ENCODE data around the gene MILR1.

MILR1 gene

GRCh38 chr17:64504769-64505339, 55.9 kb downstream of the MILR1 start:
- no peak for DNase-seq

DNA sequence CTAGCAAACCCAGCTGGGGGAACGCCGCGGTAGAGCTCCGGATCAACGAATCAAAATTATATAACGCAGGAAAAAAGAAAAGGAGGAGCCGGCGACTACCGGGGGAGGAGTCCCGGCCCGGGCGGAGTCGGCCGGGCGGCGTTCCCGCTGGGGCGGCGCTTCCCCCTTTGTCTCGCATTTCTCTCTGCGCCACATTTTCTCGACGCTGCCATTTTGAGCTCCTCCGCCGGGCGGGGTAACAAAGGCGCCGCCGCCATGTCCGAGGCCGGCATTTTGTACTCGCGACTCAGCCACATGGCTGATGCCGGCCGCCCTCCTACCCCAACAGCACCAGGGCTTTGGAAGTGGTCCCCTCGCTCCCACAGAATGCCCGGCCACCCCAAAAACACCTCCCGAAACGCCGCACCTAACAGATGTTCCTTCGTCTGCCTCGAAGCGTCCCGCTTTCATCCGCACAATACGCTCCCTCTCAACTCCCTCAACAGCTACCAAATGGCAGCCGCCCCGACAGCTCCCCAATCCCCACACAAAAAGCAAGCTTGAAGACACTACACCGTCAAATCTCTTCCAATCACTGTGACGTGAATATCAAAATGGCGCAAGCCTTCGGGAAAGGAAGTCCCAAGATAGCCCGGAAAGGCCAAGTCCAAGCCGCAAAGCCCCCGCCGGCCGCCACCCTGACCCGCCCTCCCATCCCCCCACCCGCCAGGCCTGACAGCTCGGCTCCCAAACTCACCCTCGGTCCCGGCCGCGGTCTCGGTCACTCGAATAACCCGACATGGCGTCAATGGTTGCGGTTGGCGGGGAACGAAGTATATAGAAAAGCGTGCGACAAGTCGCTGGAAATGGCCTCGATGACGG, 56.7 kb downstream of the MILR1 start:
- peak; percentile 56 for DNase-seq

GRCh38 chr17:64506201-64506575, 57.3 kb downstream of the MILR1 start, which contains the start of gene DDX5:
Gene DDX5 (minus strand): TSS chr17:64506289. CDS start chr17:64506119, 170 bp downstream.
- DNase-seq = peak; percentile 97

DNA sequence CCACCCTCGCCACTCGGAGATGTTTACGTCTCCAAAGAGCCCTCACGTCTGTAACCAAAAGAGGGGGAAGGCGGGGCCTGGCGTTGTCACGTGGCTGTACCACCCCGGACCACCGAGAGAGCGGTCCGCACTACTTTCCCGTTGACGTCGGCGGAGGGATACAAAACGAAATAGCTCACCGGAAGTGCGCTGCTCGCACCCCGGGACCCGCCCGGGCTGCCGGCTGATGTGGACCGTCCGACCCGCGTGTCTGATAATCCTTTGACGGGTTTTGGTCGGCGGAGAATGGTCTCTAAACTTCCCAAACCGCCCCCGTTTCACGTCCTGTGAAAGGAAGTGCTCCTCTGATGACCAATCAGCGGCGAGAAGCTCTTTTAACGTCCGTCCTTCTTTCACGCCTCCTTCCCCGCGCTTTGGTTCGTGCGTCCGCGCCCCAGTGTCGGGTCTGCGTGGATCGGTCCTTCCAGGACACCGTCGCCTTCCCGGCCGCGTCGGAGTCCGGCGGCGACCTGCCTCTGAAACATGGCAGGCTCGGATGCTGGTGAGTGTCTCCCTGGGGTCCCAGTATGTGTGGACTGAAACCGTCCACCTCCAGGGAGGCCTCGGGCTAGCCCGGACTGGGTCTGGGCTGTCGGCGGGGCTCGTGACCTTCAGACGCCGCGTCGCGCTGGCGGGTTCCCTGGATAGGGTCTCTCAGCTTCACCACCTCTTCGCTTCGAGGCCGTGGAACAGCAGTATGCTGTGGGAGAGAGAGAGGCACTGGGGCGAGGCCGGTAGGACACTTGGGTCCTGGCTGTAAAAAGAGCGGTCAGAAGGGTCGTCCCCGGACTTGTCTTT, 57.9 kb downstream of the MILR1 start, which contains the start of gene CEP95:
TSS of gene CEP95 (plus strand) at position 402 of the 837 bp plus-strand sequence. CDS start at position 523, 121 bp downstream.
- peak; percentile 97 for DNase-seq

DNA sequence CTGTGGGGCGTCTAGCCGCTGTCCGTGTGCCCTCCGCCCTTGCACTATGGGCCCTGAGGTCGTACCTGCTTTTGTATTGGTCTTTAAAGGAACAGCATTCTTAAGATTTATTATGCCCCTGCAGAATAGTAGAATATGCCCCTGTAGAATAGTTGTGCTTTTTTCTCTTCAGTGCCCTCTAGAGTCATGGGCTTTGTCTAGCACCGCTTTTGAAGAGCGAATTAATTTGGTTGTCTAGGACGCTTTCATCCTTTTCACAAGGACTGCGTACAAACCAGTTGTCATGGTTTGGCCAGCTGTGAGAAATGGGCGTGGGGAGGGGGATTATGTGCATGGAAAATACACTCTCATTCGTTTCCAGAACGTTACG, 58.5 kb downstream of the MILR1 start:
- peak; percentile 71 for DNase-seq

GRCh38 chr17:64508683-64509082, 59.8 kb downstream of the MILR1 start:
- DNase-seq = no peak

DNA sequence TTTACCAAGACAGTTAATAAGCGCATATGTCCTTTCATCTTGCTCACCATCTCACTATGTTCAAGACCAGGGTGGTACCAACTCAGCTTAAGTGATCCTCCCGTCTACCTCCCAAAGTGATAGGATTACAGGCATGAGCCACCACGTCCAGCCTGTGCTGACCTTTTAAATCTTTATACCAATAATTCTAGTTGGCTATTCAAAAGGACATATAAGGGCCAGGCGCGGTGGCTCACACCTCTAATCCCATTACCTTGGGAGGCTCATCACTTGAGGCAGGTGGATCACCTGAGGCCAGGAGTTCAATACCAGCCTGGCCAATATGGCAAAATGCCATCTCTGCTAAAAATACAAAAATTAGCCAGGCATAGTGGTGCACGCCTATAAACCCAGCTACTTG, 60.3 kb downstream of the MILR1 start:
- DNase-seq = no peak

GRCh38 chr17:64515419-64515818, 66.5 kb downstream of the MILR1 start:
- DNase-seq = no peak

- DNase-seq = no peak
These were observed 66.9 kb downstream of the MILR1 start for GRCh38 chr17:64515829-64516228.

Data from NCI-H1436 treated with DMSO at 0.1 percent for 48 hours (cell line).